GM18870 (cell line): Measurements from ENCODE around the gene ASPSCR1.

ENCODE experiments used
- ATAC-seq: cut with Tn5 transposase; IDR thresholded peaks from one replicate; pipeline ENCODE4 v1.9.1; 2021; ENCODE audit warnings: moderate library complexity; ENCODE audit not compliant: unreplicated experiment

ASPSCR1 gene

GRCh38 chr17:82051776-82052637 is 74.6 kb downstream of the ASPSCR1 start, which contains the start of the genes GPS1 and RFNG:
Gene GPS1 (plus strand): TSS chr17:82051898. CDS start chr17:82051932, 34 bp downstream.
Gene RFNG (minus strand): TSS chr17:82051811. CDS start chr17:82051766, 45 bp downstream.
- no peak for ATAC-seq

GRCh38 chr17:82052638-82053059 is 75.2 kb downstream of the ASPSCR1 start:
- ATAC-seq, result no peak

DNA sequence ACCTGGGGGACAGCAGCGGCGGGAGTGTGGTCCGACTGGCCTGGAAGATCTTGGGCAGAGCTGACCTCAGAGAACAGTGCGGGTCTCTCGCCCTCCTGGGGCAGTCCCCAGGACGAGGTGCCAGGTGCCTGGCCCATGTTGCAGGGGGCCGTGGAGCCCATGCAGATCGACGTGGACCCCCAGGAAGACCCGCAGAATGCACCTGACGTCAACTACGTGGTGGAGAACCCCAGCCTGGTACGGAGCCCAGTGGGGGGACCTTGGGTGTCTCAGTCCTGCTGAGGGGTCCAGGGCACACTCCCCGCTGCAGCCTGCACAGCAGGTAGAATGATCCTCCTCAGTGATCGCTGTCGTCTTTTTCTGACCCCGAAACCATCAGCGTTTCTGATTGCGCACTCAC is 75.7 kb downstream of the ASPSCR1 start:
- ATAC-seq, result no peak

- no peak for ATAC-seq
Measured at GRCh38 chr17:82053556-82054263, 76.3 kb downstream of the ASPSCR1 start.

GRCh38 chr17:82054351-82055022 is 77.1 kb downstream of the ASPSCR1 start:
- ATAC-seq, result no peak

DNA sequence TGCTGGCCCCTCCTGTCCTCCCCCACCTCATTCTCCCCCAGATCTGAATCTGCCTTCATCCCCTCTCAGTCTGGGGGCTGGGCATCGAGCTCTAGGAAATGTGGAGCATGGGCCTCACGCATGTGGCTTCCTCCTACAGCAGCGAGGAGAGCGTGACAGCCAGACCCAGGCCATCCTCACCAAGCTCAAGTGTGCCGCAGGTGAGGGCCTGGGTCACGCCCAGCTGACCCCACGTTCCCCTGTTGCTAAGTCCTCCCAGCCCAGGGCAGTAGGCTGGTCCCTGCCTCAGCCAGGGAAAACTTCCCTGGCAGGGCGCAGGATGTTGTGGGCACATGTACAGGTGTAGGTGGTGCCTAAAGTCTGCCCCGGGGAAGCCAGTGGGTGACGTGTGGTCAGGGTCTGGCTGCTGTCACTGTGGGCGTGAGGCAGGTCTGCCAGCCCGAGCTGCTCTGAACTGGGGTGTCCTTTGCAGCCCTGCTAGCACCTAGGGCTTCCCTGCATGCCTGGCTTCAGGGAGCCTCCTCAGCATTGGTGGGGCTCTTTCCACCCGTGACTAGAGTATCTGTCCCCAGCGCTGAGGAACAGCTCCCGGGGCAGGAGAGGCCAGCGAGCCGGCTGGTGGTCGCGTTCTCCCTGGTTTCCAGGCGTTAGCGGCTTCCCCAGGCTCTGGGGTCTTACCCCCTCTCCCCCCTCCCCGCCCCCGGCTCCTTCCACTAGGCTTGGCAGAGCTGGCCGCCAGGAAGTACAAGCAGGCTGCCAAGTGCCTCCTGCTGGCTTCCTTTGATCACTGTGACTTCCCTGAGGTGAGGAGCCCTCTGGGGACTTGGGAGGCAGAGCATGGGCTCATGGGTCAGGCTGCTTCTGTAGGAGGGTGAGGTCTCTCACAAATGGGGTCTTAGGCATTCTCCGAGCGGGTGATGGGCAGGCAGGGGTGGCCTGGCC is 77.9 kb downstream of the ASPSCR1 start:
- no peak for ATAC-seq

GRCh38 chr17:82055965-82056728 is 78.7 kb downstream of the ASPSCR1 start:
- no peak for ATAC-seq

DNA sequence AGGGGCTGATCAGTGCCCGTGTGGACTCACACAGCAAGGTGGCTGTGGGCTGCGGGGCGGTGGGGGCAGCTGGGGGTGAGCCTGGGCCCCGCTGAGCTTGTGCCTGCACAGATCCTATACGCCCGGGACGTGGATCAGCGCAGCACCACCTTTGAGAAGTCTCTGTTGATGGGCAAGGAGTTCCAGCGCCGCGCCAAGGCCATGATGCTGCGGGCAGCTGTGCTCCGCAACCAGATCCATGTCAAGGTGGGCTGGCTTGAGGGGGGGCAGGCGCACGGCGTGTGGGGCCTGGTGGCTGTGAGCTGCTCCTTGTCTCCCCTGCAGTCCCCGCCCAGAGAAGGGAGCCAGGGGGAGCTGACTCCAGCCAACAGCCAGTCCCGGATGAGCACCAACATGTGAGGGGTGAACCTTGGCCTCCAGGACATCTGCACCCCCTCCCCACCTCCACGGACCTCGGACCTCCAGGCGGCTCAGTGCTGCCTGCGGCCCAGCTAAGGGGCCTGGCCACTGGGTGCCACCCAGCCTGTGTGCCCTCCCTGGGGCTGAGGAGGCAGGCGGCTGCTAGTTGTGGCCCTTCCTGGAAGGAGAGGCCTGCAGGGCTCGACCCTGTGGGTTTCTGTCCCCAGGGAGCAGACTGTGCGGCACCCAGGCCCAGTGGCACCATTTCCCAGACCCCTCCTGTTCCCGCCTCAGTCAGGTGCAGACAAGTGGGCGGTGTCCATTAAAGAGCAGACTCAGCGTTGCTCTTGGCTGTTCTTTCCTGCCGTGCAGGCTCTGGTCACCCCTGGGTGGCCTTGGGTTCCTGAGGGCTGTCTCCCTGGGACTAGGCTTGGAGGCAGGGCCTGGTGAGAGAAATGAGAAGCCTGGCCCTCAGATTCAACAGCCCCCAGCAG is 79.5 kb downstream of the ASPSCR1 start:
- ATAC-seq, result no peak

DNA sequence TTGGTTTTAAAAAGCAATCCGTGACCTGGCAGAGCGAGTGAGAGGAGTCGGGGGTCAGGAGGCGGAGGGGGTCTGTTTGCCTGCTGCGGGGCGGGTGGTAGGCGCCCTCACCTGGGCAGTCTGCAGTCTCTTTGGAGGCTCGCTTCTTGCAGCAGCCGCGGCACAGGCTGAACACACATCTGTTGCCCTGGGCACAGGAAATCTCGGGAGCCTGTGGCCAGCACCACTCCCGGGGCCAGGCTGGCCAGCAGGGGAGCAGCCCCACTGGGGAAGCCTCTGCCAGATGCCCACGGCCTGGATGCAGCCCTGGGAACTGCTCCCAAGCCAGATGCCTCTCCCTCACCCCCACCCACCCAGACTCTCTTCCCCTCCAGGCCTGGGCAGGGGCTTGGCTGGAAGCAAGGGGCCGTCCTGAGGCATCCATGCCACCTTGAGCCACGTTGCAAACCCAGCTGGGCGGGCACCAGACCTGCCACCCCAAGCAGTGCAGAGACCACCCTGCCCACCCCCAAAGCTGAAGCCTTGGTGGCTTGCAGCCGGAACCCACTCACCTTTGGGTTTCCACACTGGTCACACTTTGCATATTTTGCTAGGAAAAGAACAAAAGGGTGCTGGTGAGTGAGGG is 80.9 kb downstream of the ASPSCR1 start:
- ATAC-seq, result no peak

GRCh38 chr17:82058855-82059249 is 81.4 kb downstream of the ASPSCR1 start:
- ATAC-seq, result no peak

GRCh38 chr17:82059272-82060000 is 82.0 kb downstream of the ASPSCR1 start:
- ATAC-seq, result no peak

- ATAC-seq, result no peak
Measured at GRCh38 chr17:82060001-82060380, 82.6 kb downstream of the ASPSCR1 start.

DNA sequence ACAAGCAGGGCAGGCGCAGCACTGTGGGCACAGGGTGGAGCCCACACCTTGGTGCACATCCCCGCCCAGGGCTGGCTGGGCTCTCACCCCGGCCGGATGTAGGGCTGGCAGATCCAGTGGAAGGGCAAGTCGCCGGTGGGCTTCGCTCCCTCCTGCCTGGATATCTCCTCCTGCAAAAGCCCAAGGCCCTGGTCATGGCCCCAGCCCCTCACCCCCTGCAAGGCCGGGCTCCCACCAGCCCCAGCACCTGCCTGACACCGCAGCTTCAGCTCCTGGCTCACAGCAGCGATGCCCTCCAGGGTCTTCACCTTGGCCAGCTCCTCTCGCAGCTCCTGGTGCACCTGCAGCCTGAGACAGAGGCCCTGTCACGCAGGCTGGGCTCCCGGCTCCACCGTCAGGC is 83.2 kb downstream of the ASPSCR1 start:
- ATAC-seq, result no peak

DNA sequence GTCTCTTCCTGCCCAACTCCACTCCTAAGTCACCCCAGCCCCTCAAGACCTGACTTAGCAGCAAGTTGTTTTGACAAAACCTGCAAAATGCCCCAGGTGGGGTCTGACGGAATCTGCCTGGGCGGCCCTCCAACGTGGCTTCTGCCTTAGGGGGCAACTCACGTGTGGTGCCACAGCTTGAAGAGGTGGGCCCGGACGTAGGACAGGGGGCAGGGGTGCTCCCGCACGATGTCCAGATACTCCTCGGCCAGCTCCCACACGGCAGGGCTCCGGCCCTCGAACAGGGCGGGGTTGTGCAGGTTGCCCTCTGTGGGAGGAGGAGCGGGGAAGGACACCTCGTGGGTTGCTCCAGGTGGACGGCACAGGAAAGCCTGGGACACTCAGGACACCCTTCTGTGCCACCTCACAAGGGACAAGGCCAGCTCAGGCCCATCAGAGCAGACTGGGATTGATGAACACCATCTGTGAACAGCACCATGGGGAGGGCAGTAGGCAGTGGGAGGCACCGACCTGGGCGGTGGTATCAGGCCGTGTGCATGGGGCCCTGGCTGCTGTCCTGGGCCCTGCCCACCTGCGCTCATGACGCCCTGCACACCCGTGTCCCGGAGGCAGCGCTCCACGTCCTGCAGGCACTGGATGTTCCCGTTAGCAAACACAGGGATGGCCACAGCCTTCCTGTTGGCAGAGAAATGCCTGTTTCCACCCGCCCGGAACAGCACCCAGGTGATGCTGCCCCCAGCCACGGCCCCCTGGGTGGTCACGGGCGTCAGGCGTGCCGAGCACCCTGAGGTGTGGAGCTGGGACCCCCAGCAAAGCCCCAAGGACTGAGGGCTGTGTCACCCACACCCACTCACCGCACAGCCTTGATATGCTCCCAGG is 83.9 kb downstream of the ASPSCR1 start:
- ATAC-seq, result no peak

DNA sequence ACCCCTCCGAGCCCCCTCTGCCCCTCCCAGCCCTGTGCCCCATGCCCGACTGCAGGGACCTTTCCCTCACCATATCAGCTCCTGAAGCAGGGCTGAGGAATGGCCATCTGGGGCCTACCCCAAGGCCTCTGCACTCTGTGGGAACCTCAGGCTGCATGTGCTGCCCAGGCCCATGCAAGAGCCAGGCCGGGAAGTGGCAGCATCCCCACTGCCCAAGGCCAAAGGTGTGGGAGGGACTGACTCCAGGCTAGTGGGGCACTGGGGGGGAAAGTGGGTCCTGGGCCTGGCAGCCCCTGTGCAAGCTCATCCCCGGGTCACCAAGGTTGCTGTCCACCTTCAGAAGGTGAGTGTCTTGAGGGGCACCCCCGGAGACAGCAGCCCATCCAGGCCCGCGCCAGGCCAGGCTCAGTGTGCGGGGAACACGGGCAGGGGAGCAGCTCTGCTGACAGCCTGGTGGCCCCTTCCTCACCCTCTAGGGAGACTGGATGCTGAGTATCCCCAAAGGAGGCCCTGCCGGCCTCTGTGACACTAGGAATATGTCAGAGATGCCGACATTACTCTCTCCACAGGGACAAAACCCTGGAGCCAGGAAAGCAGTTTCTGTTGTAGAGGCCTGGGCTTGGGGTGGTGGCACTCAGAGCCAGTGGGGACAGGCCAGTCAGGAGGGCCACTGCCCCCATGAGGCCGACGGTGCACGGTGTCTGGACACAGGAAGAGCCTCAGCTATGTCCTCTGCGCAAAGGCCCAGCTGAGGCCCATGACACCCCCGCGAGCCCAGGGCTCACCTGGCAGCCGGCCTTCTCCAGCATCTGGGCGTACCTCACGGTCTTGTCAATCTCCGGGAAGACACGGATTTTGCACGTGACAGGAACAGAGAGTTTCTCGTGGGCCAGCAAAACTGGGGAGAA is 84.9 kb downstream of the ASPSCR1 start:
- ATAC-seq, result no peak

GRCh38 chr17:82062984-82063368 is 85.5 kb downstream of the ASPSCR1 start:
- ATAC-seq, result no peak
